CD4-positive, CD25-positive, alpha-beta regulatory T cell (primary cell): ENCODE data around the gene SLMAP. TPM values are rescaled to one million over a fixed set of nuclear protein-coding genes. Genes with fewer than 3 reads are reported as not detected.

Source experiments
- ATAC-seq, 2 donors: fragments of 150-1000 bp; cut with Tn5 transposase; one replicate each; pipeline ENCODE4 v1.10.0; 2021; ENCODE audit warnings: low read depth in 2 of 2, moderate number of reproducible peaks in 2 of 2, moderate library complexity in 1 of 2
- DNase-seq, 3 donors: peaks; one replicate each; pipeline versions ENCODE4 v3.0.0 to v3.0.0-alpha.2; 2012 to 2022; ENCODE audit warnings: mixed read lengths in 1 of 3
- H3K27ac ChIP-seq: one replicate; pipeline ENCODE4 v1.7.0; 2013; ENCODE audit warnings: mild to moderate bottlenecking, low read length; ENCODE audit not compliant: insufficient read depth, poor library complexity, severe bottlenecking
- H3K27me3 ChIP-seq: one replicate; pipeline ENCODE4 v1.7.0; 2013; ENCODE audit warnings: low read length; ENCODE audit not compliant: control insufficient read depth, insufficient read depth
- H3K36me3 ChIP-seq: one replicate; pipeline ENCODE4 v1.7.0; 2013; ENCODE audit warnings: mild to moderate bottlenecking, low read length, moderate library complexity; ENCODE audit not compliant: control insufficient read depth, insufficient read depth
- H3K4me1 ChIP-seq: 2 replicates; pipeline ENCODE4 v1.7.0; 2013; ENCODE audit warnings: mild to moderate bottlenecking, low read length; ENCODE audit not compliant: insufficient read depth, control insufficient read depth, poor library complexity, severe bottlenecking
- H3K4me3 ChIP-seq: one replicate; pipeline ENCODE4 v1.7.0; 2013; ENCODE audit warnings: low read depth, mild to moderate bottlenecking, low read length, moderate library complexity
- H3K9me3 ChIP-seq, 2 experiments: 1 replicate in 1 of 2; 2 replicates in 1 of 2; pipeline ENCODE4 v1.7.0; 2013; ENCODE audit warnings: low read length in 2 of 2, mild to moderate bottlenecking in 1 of 2, moderate library complexity in 1 of 2; ENCODE audit not compliant: control insufficient read depth in 2 of 2
- H3K27ac Mint-ChIP-seq, 3 donors: one replicate each; pipeline ENCODE4 v1.8.0; 2020 to 2022; ENCODE audit warnings: mild to moderate bottlenecking in 3 of 3, mixed read lengths in 3 of 3, moderate library complexity in 2 of 3
- H3K27me3 Mint-ChIP-seq: one replicate; pipeline ENCODE4 v1.8.0; 2022; ENCODE audit warnings: mild to moderate bottlenecking, mixed read lengths
- H3K36me3 Mint-ChIP-seq: one replicate; pipeline ENCODE4 v1.8.0; 2020; ENCODE audit warnings: mixed read lengths
- H3K4me1 Mint-ChIP-seq, 4 donors: one replicate each; pipeline ENCODE4 v1.8.0; 2020 to 2022; ENCODE audit warnings: mixed read lengths in 4 of 4, mild to moderate bottlenecking in 1 of 4
- H3K4me3 Mint-ChIP-seq, 4 donors: one replicate each; pipeline ENCODE4 v1.8.0; 2020 to 2022; ENCODE audit warnings: mild to moderate bottlenecking in 4 of 4, mixed read lengths in 4 of 4, moderate library complexity in 3 of 4
- H3K9me3 Mint-ChIP-seq, 7 donors: one replicate each; pipeline ENCODE4 v1.8.0; 2020 to 2022; ENCODE audit warnings: mixed read lengths in 7 of 7, mild to moderate bottlenecking in 3 of 7, moderate library complexity in 2 of 7
- polyA plus RNA-seq, 4 donors: library from polyadenylated mRNA; unstranded; fragments of 300-500 nt; fragmentation: Illumina TruSeq; gene quantifications; one replicate each; pipeline ENCODE4 v1.2.3, GENCODE V29; 2021
- total RNA-seq: library from RNA; stranded (reverse); gene quantifications from one replicate; pipeline ENCODE4 v1.2.3, GENCODE V29; 2022

SLMAP gene
- total and polyA plus RNA-seq, 5 donors from 2014 or later, result 13.5 to 84.9 (median 21.3) TPM

GRCh38 chr3:57755368-57755675, 787 bp upstream of the SLMAP start:
- Histone ChIP-seq H3K36me3 (peaks cover 2% of the 10 kb centered on the region), H3K9me3 (no peaks in the 10 kb centered on the region), H3K4me1 (peaks cover 39% of the 10 kb centered on the region), H3K27me3 (no peaks in the 10 kb centered on the region), H3K4me3 (peak overlapping the region; percentile 99), H3K27ac (peak overlapping the region; percentile 79)
- DNase-seq, result peak in 1 of 3 donors; percentile 72
- no peak for ATAC-seq
- Mint-ChIP-seq H3K27me3 (peaks cover 12% of the 10 kb centered on the region), H3K36me3 (peaks cover 16% of the 10 kb centered on the region), H3K27ac (peak overlapping the region; percentile 28 to 98 (median 96)), H3K4me3 (peak overlapping the region; percentile 92 to 98 (median 96)), H3K4me1 (peaks cover 13 to 43% (median 24%) of the 10 kb centered on the region in 4 donors), H3K9me3 (peaks cover 0 to 2% (median 0%) of the 10 kb centered on the region in 7 donors)

GRCh38 chr3:57756528-57757401, 656 bp downstream of the SLMAP start:
- peak overlapping the region; percentile 56 to 98 (median 96) for H3K27ac Mint-ChIP-seq
- peaks cover 0 to 2% (median 0%) of the 10 kb centered on the region in 7 donors for H3K9me3 Mint-ChIP-seq
- peaks cover 5% of the 10 kb centered on the region for H3K36me3 ChIP-seq
- H3K27ac ChIP-seq, result peak overlapping the region; percentile 79
- peaks cover 13 to 54% (median 28%) of the 10 kb centered on the region in 4 donors for H3K4me1 Mint-ChIP-seq
- no peaks in the 10 kb centered on the region for H3K9me3 ChIP-seq
- H3K4me3 Mint-ChIP-seq, result peak overlapping the region; percentile 92 to 98 (median 96)
- H3K27me3 ChIP-seq, result no peaks in the 10 kb centered on the region
- peaks cover 47% of the 10 kb centered on the region for H3K4me1 ChIP-seq
- H3K27me3 Mint-ChIP-seq, result peaks cover 8% of the 10 kb centered on the region
- H3K36me3 Mint-ChIP-seq, result peaks cover 16% of the 10 kb centered on the region
- ATAC-seq, result peak; percentile 1 to 2
- peak overlapping the region; percentile 82 for H3K4me3 ChIP-seq
- peak; percentile 4 to 54 (median 18) for DNase-seq

- peak overlapping the region in 2 of 3 donors; percentile 65 to 92 for H3K27ac Mint-ChIP-seq
- H3K4me3 Mint-ChIP-seq, result peak overlapping the region; percentile 92 to 97 (median 94)
- DNase-seq, result no peak
- no peak for ATAC-seq
- H3K36me3 ChIP-seq, result peaks cover 6% of the 10 kb centered on the region
- peaks cover under 1% of the 10 kb centered on the region for H3K27me3 Mint-ChIP-seq
- peak overlapping the region; percentile 82 for H3K4me3 ChIP-seq
- peaks cover 13 to 63% (median 33%) of the 10 kb centered on the region in 4 donors for H3K4me1 Mint-ChIP-seq
- peaks cover 0 to under 1% (median 0%) of the 10 kb centered on the region in 7 donors for H3K9me3 Mint-ChIP-seq
- peaks cover 52% of the 10 kb centered on the region for H3K4me1 ChIP-seq
- H3K27ac ChIP-seq, result no peak overlapping the region
- H3K36me3 Mint-ChIP-seq, result peaks cover 19% of the 10 kb centered on the region
- H3K9me3 ChIP-seq, result no peaks in the 10 kb centered on the region
- no peaks in the 10 kb centered on the region for H3K27me3 ChIP-seq
These were observed 1.7 kb downstream of the SLMAP start for GRCh38 chr3:57757642-57758297.

GRCh38 chr3:57758686-57759085, 2.6 kb downstream of the SLMAP start:
- Histone ChIP-seq H3K4me1 (peaks cover 60% of the 10 kb centered on the region), H3K27ac (no peak overlapping the region), H3K9me3 (no peaks in the 10 kb centered on the region), H3K4me3 (peak overlapping the region; percentile 82), H3K36me3 (peaks cover 6% of the 10 kb centered on the region), H3K27me3 (no peaks in the 10 kb centered on the region)
- Mint-ChIP-seq H3K36me3 (peaks cover 26% of the 10 kb centered on the region), H3K27me3 (no peaks in the 10 kb centered on the region), H3K9me3 (no peaks in the 10 kb centered on the region), H3K27ac (no peak overlapping the region), H3K4me3 (peak overlapping the region; percentile 92 to 97 (median 94)), H3K4me1 (peaks cover 17 to 72% (median 41%) of the 10 kb centered on the region in 4 donors)
- ATAC-seq (no peak), DNase-seq (no peak)

- H3K9me3 ChIP-seq, result no peaks in the 10 kb centered on the region
- H3K4me1 ChIP-seq, result peaks cover 29% of the 10 kb centered on the region
- H3K4me3 Mint-ChIP-seq, result peak overlapping the region in 3 of 4 donors; percentile 1 to 67 (median 48)
- ATAC-seq (no peak), DNase-seq (no peak)
- no peaks in the 10 kb centered on the region for H3K27me3 ChIP-seq
- H3K27ac ChIP-seq, result no peak overlapping the region
- peak overlapping the region in 1 of 3 donors; percentile 13 for H3K27ac Mint-ChIP-seq
- H3K27me3 Mint-ChIP-seq, result no peaks in the 10 kb centered on the region
- H3K4me1 Mint-ChIP-seq, result peaks cover 40 to 81% (median 64%) of the 10 kb centered on the region in 4 donors
- H3K4me3 ChIP-seq, result peak overlapping the region; percentile 46
- H3K36me3 ChIP-seq, result peaks cover 6% of the 10 kb centered on the region
- peaks cover 31% of the 10 kb centered on the region for H3K36me3 Mint-ChIP-seq
- no peaks in the 10 kb centered on the region for H3K9me3 Mint-ChIP-seq
These were observed 8.7 kb downstream of the SLMAP start for GRCh38 chr3:57764794-57765193.

GRCh38 chr3:57768595-57768994, 12.5 kb downstream of the SLMAP start:
- Mint-ChIP-seq H3K4me3 (no peak overlapping the region), H3K4me1 (peaks cover 58 to 84% (median 69%) of the 10 kb centered on the region in 4 donors), H3K36me3 (peaks cover 28% of the 10 kb centered on the region), H3K27me3 (no peaks in the 10 kb centered on the region), H3K9me3 (no peaks in the 10 kb centered on the region), H3K27ac (peak overlapping the region in 1 of 3 donors; percentile 70)
- Histone ChIP-seq H3K36me3 (peaks cover 3% of the 10 kb centered on the region), H3K27me3 (no peaks in the 10 kb centered on the region), H3K27ac (no peak overlapping the region), H3K9me3 (no peaks in the 10 kb centered on the region), H3K4me3 (no peak overlapping the region), H3K4me1 (peaks cover 5% of the 10 kb centered on the region)
- ATAC-seq (no peak), DNase-seq (no peak)

GRCh38 chr3:57770009-57770827, 14.1 kb downstream of the SLMAP start:
- Histone ChIP-seq H3K27ac (no peak overlapping the region), H3K4me1 (peaks cover 3% of the 10 kb centered on the region), H3K36me3 (peaks cover 3% of the 10 kb centered on the region), H3K4me3 (no peak overlapping the region), H3K27me3 (no peaks in the 10 kb centered on the region), H3K9me3 (no peaks in the 10 kb centered on the region)
- Mint-ChIP-seq H3K4me1 (peaks cover 48 to 72% (median 56%) of the 10 kb centered on the region in 4 donors), H3K27ac (peak overlapping the region in 1 of 3 donors; percentile 23), H3K36me3 (peaks cover 21% of the 10 kb centered on the region), H3K9me3 (no peaks in the 10 kb centered on the region), H3K27me3 (no peaks in the 10 kb centered on the region), H3K4me3 (peak overlapping the region in 1 of 4 donors; percentile 8)
- ATAC-seq (no peak), DNase-seq (no peak)
